Kidney (tissue), 14 donors: ENCODE measurements around the gene FGGY. TPM values are rescaled to one million over a fixed set of nuclear protein-coding genes. Genes with fewer than 3 reads are reported as not detected.

Source experiments
- DNase-seq, 5 donors: peaks; one replicate each; pipeline ENCODE4 v3.0.0-alpha.2; 2013 to 2020
- FAIRE-seq: peaks from 2 replicates; lab custom pipeline; 2012; peaks lifted over from hg19 to GRCh38; lab: Jason Lieb, UNC
- H3K27ac ChIP-seq, 2 donors: one replicate each; pipeline ENCODE4 v1.7.0; 2013; ENCODE audit warnings: low read depth in 2 of 2, low read length in 2 of 2, inconsistent platforms in 1 of 2
- H3K27me3 ChIP-seq: one replicate; pipeline ENCODE4 v1.7.1; 2013; ENCODE audit warnings: low read length, inconsistent platforms; ENCODE audit not compliant: control insufficient read depth, insufficient read depth
- H3K36me3 ChIP-seq, 3 donors: one replicate each; pipeline versions ENCODE4 v1.7.0 to v1.7.1; 2013; ENCODE audit warnings: low read length in 3 of 3, control low read depth in 1 of 3, inconsistent platforms in 1 of 3; ENCODE audit not compliant: insufficient read depth in 3 of 3, control insufficient read depth in 2 of 3
- H3K4me1 ChIP-seq, 3 donors: one replicate each; pipeline versions ENCODE4 v1.7.0 to v1.7.1; 2013; ENCODE audit warnings: low read length in 3 of 3, inconsistent platforms in 1 of 3, low read depth in 1 of 3; ENCODE audit not compliant: control insufficient read depth in 2 of 3, insufficient read depth in 2 of 3
- H3K4me3 ChIP-seq, 3 donors: one replicate each; pipeline versions ENCODE4 v1.7.0 to v1.8.1; 2013; ENCODE audit warnings: low read length in 3 of 3, control low read depth in 1 of 3, inconsistent platforms in 1 of 3
- H3K9ac ChIP-seq, 3 donors: one replicate each; pipeline versions ENCODE4 v1.7.0 to v1.7.1; 2013; ENCODE audit warnings: low read length in 3 of 3, control low read depth in 1 of 3, inconsistent platforms in 1 of 3
- H3K9me3 ChIP-seq, 3 donors: one replicate each; pipeline versions ENCODE4 v1.7.0 to v1.7.1; 2013; ENCODE audit warnings: low read length in 3 of 3, control low read depth in 1 of 3, inconsistent platforms in 1 of 3; ENCODE audit not compliant: control insufficient read depth in 2 of 3, insufficient read depth in 1 of 3
- CTCF ChIP-seq: IDR thresholded peaks from 3 replicates; pipeline ENCODE4 v1.5.1; 2012; ENCODE audit warnings: mild to moderate bottlenecking, moderate library complexity, borderline replicate concordance; ENCODE audit not compliant: insufficient read depth; ENCODE audit errors: extremely low read depth
- intact Hi-C: fragments of 100-400 bp; cut with DNase I; formaldehyde crosslinking; loops from one replicate; pipeline ENCODE4 v1.11.1; 2022
- polyA plus RNA-seq: library from polyadenylated mRNA; stranded (reverse); fragments of 350-450 nt; fragmentation: Illumina TruSeq; extraction: RNeasy Lipid Tissue Mini Kit (QIAGEN cat#74804); gene quantifications from one replicate; pipeline ENCODE4 v1.2.3, GENCODE V29; 2014; ENCODE audit warnings: low read depth, low replicate concordance; ENCODE audit not compliant: insufficient read depth
- total RNA-seq: library from RNA; stranded (reverse); fragmentation: NEBNext Ultra II Directional; extraction: Animal tissue kit (Norgen Biotek cat#: 25700); gene quantifications from one replicate; pipeline ENCODE4 v1.2.1, GENCODE V29; 2021
- donor health status: control.
- donor health status: control.
- donor health status: control.
- donor health status: control.
- donor health status: control.
- donor health status: DM: yes; HTN: yes; CAD: no.
- donor health status: Normal renal cell carcinoma (clear cell type).

FGGY gene
- total and polyA plus RNA-seq, 2 donors from 2014 or later: 11.2 to 31.0 TPM

GRCh38 chr1:59258412-59259032, 38.4 kb upstream of the FGGY start:
- H3K27me3 ChIP-seq: no peaks in the 10 kb centered on the region

GRCh38 chr1:59261537-59261936, 35.4 kb upstream of the FGGY start:
- Histone ChIP-seq H3K27ac (no peak overlapping the region), H3K4me3 (no peak overlapping the region), H3K27me3 (no peaks in the 10 kb centered on the region), H3K9me3 (no peaks in the 10 kb centered on the region), H3K9ac (no peak overlapping the region), H3K36me3 (no peaks in the 10 kb centered on the region), H3K4me1 (peaks cover 0 to 4% (median 4%) of the 10 kb centered on the region in 3 donors)
- intact Hi-C loops: no loop called here
- peak in 2 of 5 donors; percentile 56 to 86 for DNase-seq
- peak; percentile 62 for FAIRE-seq
- TF ChIP-seq CTCF: no peak

More at GRCh38 chr1:59258412-59259032, 38.4 kb upstream of the FGGY start:
- intact Hi-C loops: no loop called here
- no peak overlapping the region for H3K27ac ChIP-seq
- H3K4me3 ChIP-seq: no peak overlapping the region
- no peak for FAIRE-seq
- peaks cover 0 to 4% (median 4%) of the 10 kb centered on the region in 3 donors for H3K4me1 ChIP-seq
- no peak overlapping the region for H3K9ac ChIP-seq
- no peak for DNase-seq
- no peak for TF ChIP-seq CTCF
- H3K9me3 ChIP-seq: no peaks in the 10 kb centered on the region
- H3K36me3 ChIP-seq: no peaks in the 10 kb centered on the region

- Histone ChIP-seq H3K36me3 (no peaks in the 10 kb centered on the region), H3K9ac (no peak overlapping the region), H3K4me3 (no peak overlapping the region), H3K27me3 (no peaks in the 10 kb centered on the region), H3K27ac (no peak overlapping the region), H3K4me1 (peaks cover 0 to 4% (median 4%) of the 10 kb centered on the region in 3 donors), H3K9me3 (no peaks in the 10 kb centered on the region)
- FAIRE-seq (no peak), DNase-seq (no peak)
- no peak for TF ChIP-seq CTCF
- intact Hi-C loops: no loop called here
These were observed 34.3 kb upstream of the FGGY start for GRCh38 chr1:59262631-59263030.
